ENCODE results near the gene EML6.
"Not testable (repeated sequence)": the region's sequence is repeated elsewhere in the genome, so short reads cannot be mapped to it uniquely, and the experiment has no call there.

EML6 gene

GRCh38 chr2:54965425-54965824, 242.0 kb downstream of the EML6 start:
- DNase-seq (ENCODE audit: low read depth in 2 of 2): no peak

GRCh38 chr2:54966165-54966832, 242.8 kb downstream of the EML6 start:
- no peak for DNase-seq (ENCODE audit: low read depth in 2 of 2)

GRCh38 chr2:54966837-54967236, 243.4 kb downstream of the EML6 start:
- no peak for DNase-seq (ENCODE audit: low read depth in 2 of 2)

GRCh38 chr2:54967269-54967668, 243.8 kb downstream of the EML6 start:
- no peak for DNase-seq (ENCODE audit: low read depth in 2 of 2)

GRCh38 chr2:54967759-54968365, 244.4 kb downstream of the EML6 start:
- DNase-seq (ENCODE audit: low read depth in 2 of 2): no peak

GRCh38 chr2:54968561-54969218, 245.2 kb downstream of the EML6 start:
- DNase-seq (ENCODE audit: low read depth in 2 of 2): no peak

- no peak for DNase-seq (ENCODE audit: low read depth in 2 of 2)
These were observed 246.0 kb downstream of the EML6 start for GRCh38 chr2:54969295-54969939.

GRCh38 chr2:54969940-54970338, 246.5 kb downstream of the EML6 start:
- no peak for DNase-seq (ENCODE audit: low read depth in 2 of 2)

- no peak for DNase-seq (ENCODE audit: low read depth in 2 of 2)
These were observed 251.7 kb downstream of the EML6 start for GRCh38 chr2:54975175-54975574.

- DNase-seq (ENCODE audit: low read depth in 2 of 2): no peak
These were observed 252.4 kb downstream of the EML6 start for GRCh38 chr2:54975598-54976492.

- no peak for DNase-seq (ENCODE audit: low read depth in 2 of 2)
These were observed 253.7 kb downstream of the EML6 start for GRCh38 chr2:54977149-54977548.

- DNase-seq (ENCODE audit: low read depth in 2 of 2): no peak
These were observed 256.0 kb downstream of the EML6 start for GRCh38 chr2:54979321-54980044.

- DNase-seq (ENCODE audit: low read depth in 2 of 2): no peak
These were observed 257.9 kb downstream of the EML6 start for GRCh38 chr2:54981385-54981784.

GRCh38 chr2:54983345-54984220, 260.1 kb downstream of the EML6 start:
- no peak for DNase-seq (ENCODE audit: low read depth in 2 of 2)

- no peak for DNase-seq (ENCODE audit: low read depth in 2 of 2)
These were observed 261.0 kb downstream of the EML6 start for GRCh38 chr2:54984476-54984875.

GRCh38 chr2:54986264-54986663, 262.8 kb downstream of the EML6 start:
- no peak for DNase-seq (ENCODE audit: low read depth in 2 of 2)

GRCh38 chr2:54988612-54989011, 265.1 kb downstream of the EML6 start:
- DNase-seq (ENCODE audit: low read depth in 2 of 2): no peak

GRCh38 chr2:54990694-54991093, 267.2 kb downstream of the EML6 start:
- DNase-seq (ENCODE audit: low read depth in 2 of 2): not testable (repeated sequence)

- DNase-seq (ENCODE audit: low read depth in 2 of 2): no peak
These were observed 272.1 kb downstream of the EML6 start for GRCh38 chr2:54995553-54995952.

- DNase-seq (ENCODE audit: low read depth in 2 of 2): no peak
These were observed 274.4 kb downstream of the EML6 start for GRCh38 chr2:54997826-54998225.
